ENCODE measurements around the gene GBGT1. TPM values are rescaled to one million over a fixed set of nuclear protein-coding genes. Genes with fewer than 3 reads are reported as not detected.
A peak's percentile ranks its signal among the peaks of the same experiment; 100 is the strongest.

The GBGT1 gene
- total and polyA plus RNA-seq, 2 of the 4 experiments (the other 2 are of a cell fraction): 1.8 to 3.2 TPM

GRCh38 chr9:133137451-133138231 is 26.1 kb downstream of the GBGT1 start (continued):
- no peak for TF ChIP-seq MAFK (IDR thresholded peaks at IDR 0.05; ENCODE audit: low read depth, low read length)

- peak overlapping the region; percentile 91 for H3K4ac ChIP-seq (ENCODE audit: low read depth, low read length)
- peak overlapping the region; percentile 73 for H2BK5ac ChIP-seq (ENCODE audit: low read depth, low read length, poor library complexity, severe bottlenecking)
- no peak overlapping the region; the same call in 1 of the 2 replicates for H4K5ac ChIP-seq (ENCODE audit: low read depth, low read length)
- H4K91ac ChIP-seq (ENCODE audit: insufficient read depth, low read depth, low read length): peak overlapping the region; percentile 61
- H3K4me2 ChIP-seq (ENCODE audit: low read depth, low read length): 0 out of 2 replicates have a peak overlapping the region, but pooled peaks have one; percentile 1
- ChIA-PET POLR2A (ENCODE audit: unreplicated experiment) (no interaction called here), CTCF (interaction anchor here (0.6 to 1.3 kb wide), 3 partner anchors 9 to 17 kb away, joined by 3 to 6 read pairs (median 3); no protein-coding TSS in a partner anchor)
- ATAC-seq (ENCODE audit: low read depth) (peak; percentile 35), DNase-seq (peak; percentile 86)
- peak overlapping the region; percentile 40 for H2AFZ ChIP-seq (replicated peaks; ENCODE audit: low read length, poor library complexity)
- H3K9me3 ChIP-seq (ENCODE audit: control insufficient read depth, insufficient read depth, low read length): no peaks in the 10 kb centered on the region
- H3K9ac ChIP-seq (ENCODE audit: low read depth, low read length): peak overlapping the region; percentile 12; the same call in 1 of the 2 replicates
- H3K27ac ChIP-seq (ENCODE audit: insufficient read depth, low read length): peak overlapping the region; percentile 31; the same call in 1 of the 2 replicates
- peak overlapping the region; percentile 5 to 56; a peak in 3 of 4 replicates for H4K8ac ChIP-seq (ENCODE audit: low read depth in 2 of 2, low read length in 2 of 2)
- H3K18ac ChIP-seq (ENCODE audit: low read depth, low read length): no peak overlapping the region; the same call in 1 of the 2 replicates
- no peaks in the 10 kb centered on the region for H3K36me3 ChIP-seq (ENCODE audit: control insufficient read depth, insufficient read depth, low read length)
- H2AK9ac ChIP-seq (replicated peaks; ENCODE audit: low read depth, low read length, poor library complexity): peak overlapping the region; percentile 18
- no peak overlapping the region for H3K4me3 ChIP-seq (ENCODE audit: insufficient read depth, low read depth, low read length)
- no TSS peak for BruUV-seq (replicated peaks)
- peak overlapping the region; percentile 84; the same call in 1 of the 2 replicates for H3K14ac ChIP-seq (replicated peaks; ENCODE audit: low read depth, low read length)
- peaks cover 15 to 42% of the 10 kb centered on the region in 2 experiments; a peak in 3 of 4 replicates for H3K79me1 ChIP-seq (ENCODE audit: low read depth in 1 of 2, low read length in 2 of 2)
- peak overlapping the region; percentile 86 for H2AK5ac ChIP-seq (ENCODE audit: low read depth, low read length)
- in situ Hi-C loops (cut with MboI; ENCODE audit: low sequenced_read_pairs) (no loop called here), dilution Hi-C loops (cut with HindIII; ENCODE audit: low sequenced_read_pairs, unreplicated experiment) (no loop called here), intact Hi-C loops (cut with micrococcal nuclease) (loop anchor here (1.0 kb wide), 1 partner anchor 9 kb away; no protein-coding TSS in a partner anchor)
- peaks cover 19% of the 10 kb centered on the region; the same call in 1 of the 2 replicates for H3K9me1 ChIP-seq (ENCODE audit: insufficient read depth, low read length)
- TF ChIP-seq SMC3 (IDR thresholded peaks at IDR 0.05; ENCODE audit: low read depth, low read length) (no peak), POLR2A (IDR thresholded peaks at IDR 0.05; ENCODE audit: low read depth, low read length) (no peak), RAD21 (IDR thresholded peaks at IDR 0.05; ENCODE audit: low read length) (no peak), MXI1 (IDR thresholded peaks at IDR 0.05; ENCODE audit: borderline replicate concordance, low read depth, low read length) (no peak), FOS (IDR thresholded peaks at IDR 0.05; ENCODE audit: low read depth, low read length) (peak; percentile 79; the same call in 1 of the 2 replicates), CEBPB (IDR thresholded peaks at IDR 0.05; ENCODE audit: low read depth, low read length) (peak; percentile 49), MAZ (IDR thresholded peaks at IDR 0.05; ENCODE audit: borderline replicate concordance, low read depth, low read length) (peak; percentile 60; the same call in 1 of the 2 replicates), MAFK (IDR thresholded peaks at IDR 0.05; ENCODE audit: low read depth, low read length) (no peak)
- H3K56ac ChIP-seq (ENCODE audit: extremely low read depth, insufficient read depth, low read length): no peak overlapping the region
- peak overlapping the region; percentile 75 for H2BK20ac ChIP-seq (ENCODE audit: low read depth, low read length)
- H3K27me3 ChIP-seq (ENCODE audit: control insufficient read depth, insufficient read depth, low read length): no peaks in the 10 kb centered on the region
- H2BK15ac ChIP-seq (ENCODE audit: low read depth, low read length): peak overlapping the region; percentile 51; the same call in 2 of the 3 replicates
- peaks cover 43% of the 10 kb centered on the region for H4K20me1 ChIP-seq (ENCODE audit: insufficient read depth, low read length)
- WGBS, 2 experiments (ENCODE audit: extremely low coverage in 2 of 2, insufficient read length in 1 of 2): 8% methylated on average over 5 of the region's 8 CpGs; no CpG with 5 or more reads in 1 of the 2 experiments
- H3K23ac ChIP-seq (ENCODE audit: low read depth, low read length): no peak overlapping the region
- peaks cover 31% of the 10 kb centered on the region for H3K4me1 ChIP-seq (ENCODE audit: control insufficient read depth, insufficient read depth, low read length)
- peak overlapping the region; percentile 86 for H2BK120ac ChIP-seq (ENCODE audit: low read depth, low read length)
These were observed 28.5 kb downstream of the GBGT1 start for GRCh38 chr9:133135146-133135745.
